Stimulated activated CD4-positive, alpha-beta T cell treated with anti-CD3 and anti-CD28 coated beads, TNF-alpha, amount 100 ng/mL, for 48 hours (primary cell): ENCODE measurements around the gene NEK8.

ENCODE experiments used
- DNase-seq, 3 donors: peaks; one replicate each; pipeline ENCODE4 v3.0.0-alpha.2; 2020; ENCODE audit warnings: low read depth in 3 of 3

The NEK8 gene

DNA sequence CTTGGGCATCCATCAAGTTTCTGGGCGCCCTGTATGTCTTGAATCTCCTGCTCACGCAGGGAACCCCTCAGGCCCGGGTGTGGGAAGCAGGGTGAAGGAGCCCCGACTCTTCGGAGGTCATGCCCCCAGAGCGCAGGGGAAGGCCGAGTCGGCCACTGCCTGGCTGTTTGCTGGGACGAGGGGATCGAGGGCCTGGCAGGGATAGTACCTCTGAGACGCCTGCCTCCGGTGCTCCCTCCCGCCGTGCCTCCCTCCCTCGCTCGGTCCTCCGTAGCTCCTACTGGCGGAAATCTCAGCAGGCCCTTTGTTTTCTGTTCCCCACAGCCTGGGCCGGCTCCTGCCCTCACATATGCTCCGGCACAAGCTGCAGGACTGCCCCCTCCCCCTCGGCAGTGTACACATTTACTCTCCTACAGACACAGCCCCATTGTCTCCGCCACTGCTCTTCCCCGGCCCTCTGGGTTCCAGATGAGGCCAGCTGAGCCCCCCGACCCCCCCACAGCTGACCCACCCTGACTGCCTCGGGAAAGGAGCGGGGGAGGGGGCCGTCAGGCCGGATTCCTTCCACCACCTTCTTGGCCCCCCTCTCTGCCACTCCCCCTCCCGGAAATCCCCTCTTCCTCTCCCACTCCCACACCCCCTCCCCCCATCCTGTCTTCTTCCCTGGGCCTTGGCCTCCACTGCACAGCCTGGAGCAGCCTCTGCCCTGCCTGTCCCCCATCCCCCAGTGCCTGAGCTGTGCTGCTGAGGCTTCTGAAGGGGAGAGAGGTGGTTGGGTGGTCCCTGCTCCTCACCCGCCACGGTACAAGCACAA lies 16.6 kb downstream of the NEK8 start:
- no peak for DNase-seq

- DNase-seq, result no peak
Measured at GRCh38 chr17:28745786-28746411, 17.3 kb downstream of the NEK8 start.

DNA sequence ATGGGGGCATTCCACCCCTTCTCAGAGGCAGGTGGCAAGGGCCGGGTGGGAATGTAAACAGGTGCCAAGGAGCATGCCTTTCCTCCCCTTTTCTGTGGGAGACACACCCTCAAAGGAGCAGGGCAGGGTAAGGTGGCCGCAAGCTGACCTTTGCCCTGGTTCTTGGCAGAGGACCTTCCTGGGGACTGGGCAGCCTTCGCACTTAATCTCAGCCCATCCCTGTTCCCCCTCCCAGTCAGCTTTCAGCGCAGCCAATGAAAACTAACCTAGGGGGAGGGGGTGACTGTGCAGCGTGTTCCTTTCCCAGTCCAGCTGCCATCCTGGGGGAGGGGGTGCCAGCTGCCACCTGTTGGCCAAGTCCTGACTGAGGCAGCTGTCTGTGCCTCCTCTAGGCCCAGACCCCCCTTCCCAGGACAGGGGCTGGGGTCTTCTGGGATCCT lies 18.0 kb downstream of the NEK8 start:
- no peak for DNase-seq

- no peak for DNase-seq
Measured at GRCh38 chr17:28747051-28747691, 18.6 kb downstream of the NEK8 start.

- DNase-seq, result no peak
Measured at GRCh38 chr17:28747801-28748750, 19.5 kb downstream of the NEK8 start.

GRCh38 chr17:28748852-28749515 lies 20.4 kb downstream of the NEK8 start:
- no peak for DNase-seq

- no peak for DNase-seq
Measured at GRCh38 chr17:28749516-28750177, 21.1 kb downstream of the NEK8 start.

- DNase-seq, result peak; percentile 83 to 88 (median 83)
Measured at GRCh38 chr17:28750178-28751047, 21.8 kb downstream of the NEK8 start.

DNA sequence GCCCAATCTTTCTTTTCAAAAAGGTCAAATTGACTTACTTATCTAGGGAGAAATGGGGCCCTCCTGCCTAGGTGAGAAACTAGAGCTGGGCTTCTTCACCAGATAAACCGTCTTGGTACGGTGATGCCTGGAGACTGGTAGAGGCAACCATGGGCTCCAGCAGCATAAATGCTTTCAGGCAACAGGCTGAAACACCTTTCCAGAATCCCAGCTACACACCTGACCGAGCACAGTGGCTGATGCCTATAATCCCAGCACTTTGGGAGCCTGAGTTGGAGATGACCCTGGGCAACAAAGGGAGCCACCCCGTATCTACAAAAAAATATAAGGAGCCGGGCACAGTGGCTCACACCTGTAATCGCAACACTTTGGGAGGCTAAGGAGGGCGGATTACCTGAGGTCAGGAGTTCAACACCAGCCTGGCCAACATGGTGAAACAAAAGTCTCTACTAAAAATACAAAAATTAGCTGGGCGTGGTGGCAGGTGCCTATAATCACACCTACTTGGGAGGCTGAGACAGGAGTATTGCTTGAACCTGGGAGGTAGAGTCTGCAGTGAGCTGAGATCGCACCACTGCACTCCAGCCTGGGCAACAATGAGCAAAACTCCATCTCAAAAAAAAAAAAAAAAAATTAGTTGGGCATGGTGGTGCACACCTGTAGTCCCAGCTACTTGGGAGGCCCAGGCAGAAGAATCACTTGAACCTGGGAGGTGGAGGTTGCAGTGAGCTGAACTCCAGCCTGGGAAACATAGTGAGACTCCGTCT lies 23.2 kb downstream of the NEK8 start:
- no peak for DNase-seq

DNA sequence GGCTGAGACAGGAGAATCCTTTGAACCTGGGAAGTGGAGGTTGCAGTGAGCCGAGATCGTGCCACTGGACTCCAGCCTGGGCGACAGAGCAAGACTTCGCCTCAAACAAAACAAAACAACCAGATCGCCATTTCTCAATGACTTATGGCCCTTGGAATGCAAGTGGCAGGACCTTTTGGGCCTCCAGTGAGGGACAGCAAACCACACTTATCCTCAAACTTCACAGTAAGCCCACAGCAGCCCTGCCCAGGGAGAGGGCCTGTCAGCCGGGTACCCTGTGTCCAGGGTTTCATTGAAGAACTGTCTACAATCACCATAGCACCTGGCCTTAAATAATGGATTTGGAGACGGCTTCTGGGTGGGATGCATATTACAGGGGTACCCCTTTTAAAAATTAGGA lies 26.9 kb downstream of the NEK8 start:
- no peak for DNase-seq

DNA sequence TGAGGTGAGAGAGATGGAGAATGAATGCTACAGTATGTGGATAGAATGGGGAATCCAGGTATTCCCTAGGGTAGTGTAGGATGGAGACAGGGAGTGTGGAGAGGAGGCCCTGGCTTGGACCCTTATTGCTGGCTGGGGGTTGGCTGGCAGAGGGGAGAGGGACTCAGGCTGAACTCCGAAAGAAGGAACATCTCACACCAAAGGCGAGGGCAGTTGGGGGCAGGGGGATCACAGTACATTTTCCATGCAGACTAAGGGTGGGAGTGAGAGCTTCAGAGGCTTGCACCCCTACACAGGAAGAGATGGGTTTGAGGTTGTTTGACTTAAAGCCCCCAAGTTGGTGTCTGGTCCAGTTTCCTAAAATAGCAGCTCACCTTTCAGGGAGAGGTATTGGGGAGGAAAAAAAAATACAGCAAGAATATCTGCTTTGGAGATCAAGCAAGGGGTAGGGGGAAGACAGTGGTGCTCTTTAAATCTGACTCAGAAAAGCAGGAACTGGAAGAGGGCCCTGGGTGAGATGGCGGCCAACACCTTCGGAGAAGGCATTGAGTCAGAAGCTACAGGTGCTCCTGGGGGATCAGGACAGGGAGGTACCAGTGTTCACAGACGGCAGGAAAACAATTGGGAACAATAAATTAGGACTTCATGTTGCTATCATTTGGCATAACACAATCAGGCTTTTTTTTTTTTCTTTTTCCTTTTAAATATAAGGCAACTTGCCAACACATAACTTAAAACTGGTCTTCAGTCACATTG lies 27.6 kb downstream of the NEK8 start:
- no peak for DNase-seq

GRCh38 chr17:28758411-28759121 lies 30.0 kb downstream of the NEK8 start:
- DNase-seq, result no peak

- no peak for DNase-seq
Measured at GRCh38 chr17:28759256-28759865, 30.8 kb downstream of the NEK8 start.

- no peak for DNase-seq
Measured at GRCh38 chr17:28760601-28761562, 32.3 kb downstream of the NEK8 start.

DNA sequence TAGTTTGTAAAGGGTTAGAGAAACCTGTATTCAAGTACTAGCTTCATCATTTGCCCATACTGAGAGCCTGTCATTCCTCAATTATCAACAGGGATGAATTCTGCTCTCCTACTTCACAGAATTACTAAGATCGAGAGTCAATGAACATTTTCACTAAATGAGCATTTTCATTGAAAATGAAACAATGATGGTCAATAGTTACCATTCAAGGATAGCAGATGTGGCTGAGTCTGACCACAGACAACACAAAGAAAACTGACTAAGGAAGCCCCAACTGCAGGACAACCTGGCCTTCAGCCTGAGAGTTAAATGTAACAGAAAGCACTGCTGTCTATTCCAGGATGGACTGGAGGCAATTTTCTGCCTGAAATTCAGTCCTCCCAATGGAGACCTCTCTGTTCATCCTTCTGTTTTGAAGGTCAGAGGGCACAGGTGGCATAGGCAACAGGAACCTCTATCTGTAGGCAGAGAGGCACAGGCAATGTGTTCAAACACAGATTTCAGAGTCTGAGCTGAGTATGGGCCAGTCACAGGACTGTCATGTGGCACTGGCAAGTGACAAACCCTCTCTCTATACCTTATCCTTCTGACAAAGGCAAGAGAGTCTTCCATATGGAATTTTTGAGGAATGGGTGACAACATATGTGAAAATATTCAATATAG lies 34.7 kb downstream of the NEK8 start:
- DNase-seq, result no peak
